H1 (cell line): ENCODE results near the gene ZPR1. TPM values are rescaled to one million over a fixed set of nuclear protein-coding genes. Genes with fewer than 3 reads are reported as not detected.

ENCODE experiments used
- BRCA1 ChIP-seq: IDR thresholded peaks from 2 replicates; pipeline ENCODE4 v1.6.1; 2012; ENCODE audit warnings: low read depth, low read length, improper control_type of control experiment
- CTBP2 ChIP-seq: IDR thresholded peaks from 2 replicates; pipeline ENCODE4 v1.7.0; 2011; ENCODE audit warnings: borderline replicate concordance, mild to moderate bottlenecking, moderate library complexity, mixed read lengths, low read length; ENCODE audit not compliant: insufficient read depth, insufficient read length
- CTCF ChIP-seq, 3 experiments: IDR thresholded peaks; 1 replicate in 2 of 3; 2 replicates in 1 of 3; pipeline versions ENCODE4 v1.5.1 to v1.6.1; 2011; ENCODE audit warnings: low read length in 3 of 3, mild to moderate bottlenecking in 3 of 3, inconsistent platforms in 2 of 3, low read depth in 1 of 3, moderate library complexity in 1 of 3; ENCODE audit not compliant: insufficient read depth in 1 of 3; ENCODE audit errors: control extremely low read depth in 1 of 3
- EZH2 ChIP-seq: fragments of 200-600 bp; sonication (generic); IDR thresholded peaks from 2 replicates; pipeline ENCODE4 v1.7.1; 2012; ENCODE audit warnings: low read depth, mild to moderate bottlenecking, moderate library complexity, low read length, inconsistent platforms; ENCODE audit not compliant: severe bottlenecking
- KDM1A ChIP-seq: fragments of 200-600, 300-600 bp; sonication (generic); IDR thresholded peaks from 2 replicates; pipeline ENCODE4 v1.7.1; 2016; ENCODE audit warnings: mild to moderate bottlenecking, low read length, borderline replicate concordance
- KDM4A ChIP-seq: IDR thresholded peaks from one replicate; pipeline ENCODE4 v1.7.1; 2012; ENCODE audit warnings: low read depth, mild to moderate bottlenecking, moderate library complexity, low read length, inconsistent platforms; ENCODE audit not compliant: severe bottlenecking
- MAFK ChIP-seq: IDR thresholded peaks from 2 replicates; pipeline ENCODE4 v1.6.1; 2012; ENCODE audit warnings: low read depth, mild to moderate bottlenecking, improper control_type of control experiment, low read length
- MAX ChIP-seq: IDR thresholded peaks from 2 replicates; pipeline ENCODE4 v1.6.1; 2012; ENCODE audit warnings: inconsistent platforms
- NRF1 ChIP-seq: IDR thresholded peaks from 2 replicates; pipeline ENCODE4 v1.6.1; 2011; ENCODE audit warnings: mild to moderate bottlenecking, low read depth, low read length, improper control_type of control experiment
- POLR2A ChIP-seq, 2 experiments: IDR thresholded peaks; 1 replicate in 1 of 2; 2 replicates in 1 of 2; pipeline ENCODE4 v1.6.1; 2011; ENCODE audit warnings: low read depth in 2 of 2, low read length in 2 of 2, mild to moderate bottlenecking in 2 of 2; ENCODE audit errors: control extremely low read depth in 1 of 2
- POU5F1 ChIP-seq: IDR thresholded peaks from 2 replicates; pipeline ENCODE4 v1.6.1; 2011; ENCODE audit warnings: low read depth, mild to moderate bottlenecking, low read length, moderate library complexity
- RNF2 ChIP-seq: fragments of 200-900, 300-1000 bp; sonication (generic); IDR thresholded peaks from 2 replicates; pipeline ENCODE4 v1.7.1; 2016; ENCODE audit warnings: borderline replicate concordance, low read depth, mild to moderate bottlenecking, antibody characterized with exemption, low read length; ENCODE audit not compliant: poor library complexity, severe bottlenecking; ENCODE audit errors: missing control alignments
- SIN3A ChIP-seq, 2 experiments: IDR thresholded peaks in 1 of 2; conservative IDR thresholded peaks in 1 of 2; 2 replicates each; pipeline ENCODE4 v1.6.1; 2011 to 2012; ENCODE audit warnings: low read length in 2 of 2, improper control_type of control experiment in 1 of 2, low read depth in 1 of 2, mild to moderate bottlenecking in 1 of 2
- SIX5 ChIP-seq: IDR thresholded peaks from 2 replicates; pipeline ENCODE4 v1.6.1; 2011; ENCODE audit warnings: mild to moderate bottlenecking, low read depth, low read length
- SP2 ChIP-seq: IDR thresholded peaks from 2 replicates; pipeline ENCODE4 v1.6.1; 2012; ENCODE audit warnings: mild to moderate bottlenecking, low read length, inconsistent platforms
- SUZ12 ChIP-seq: fragments of 200-600 bp; sonication (generic); IDR thresholded peaks from 2 replicates; pipeline ENCODE4 v1.6.1; 2012; ENCODE audit warnings: mild to moderate bottlenecking, inconsistent platforms, low read length, moderate library complexity, mixed read lengths
- TCF12 ChIP-seq: IDR thresholded peaks from 2 replicates; pipeline ENCODE4 v1.6.1; 2011; ENCODE audit warnings: low read depth, mild to moderate bottlenecking, low read length
- TEAD4 ChIP-seq: IDR thresholded peaks from 2 replicates; pipeline ENCODE4 v1.6.1; 2012; ENCODE audit warnings: low read depth, low read length, inconsistent platforms, mixed read lengths
- polyA plus RNA-seq, 7 experiments: library from polyadenylated mRNA; depleted of rRNA in 3 of 7; stranded (reverse) in 5 of 7; unstranded in 2 of 7; fragments of >200 nt in 5 of 7; fragments of 200-250 nt in 2 of 7; gene quantifications; 1 replicate in 5 of 7; 2 replicates in 1 of 7; 4 replicates in 1 of 7; pipeline versions ENCODE4 v1.2.1 to v1.2.3, GENCODE V29; 2011 to 2013; ENCODE audit warnings: missing spikeins in 2 of 7, mixed read lengths in 2 of 7
- total RNA-seq: library from RNA; stranded (reverse); fragmentation: NEBNext Ultra II Directional; extraction: Animal tissue kit (Norgen Biotek cat#: 25700); gene quantifications from 2 replicates; pipeline ENCODE4 v1.2.1, GENCODE V29; 2021
- TF ChIP-seq, protein P1 (sequence below): IDR thresholded peaks from 2 replicates; pipeline ENCODE4 v1.6.1; 2012; ENCODE audit warnings: low read length, inconsistent platforms

The ZPR1 gene
- total and polyA plus RNA-seq, 2 of the 8 experiments (the other 6 are each of a cell fraction or from before 2014, with no cell fraction given): 36.7 to 70.5 TPM

DNA sequence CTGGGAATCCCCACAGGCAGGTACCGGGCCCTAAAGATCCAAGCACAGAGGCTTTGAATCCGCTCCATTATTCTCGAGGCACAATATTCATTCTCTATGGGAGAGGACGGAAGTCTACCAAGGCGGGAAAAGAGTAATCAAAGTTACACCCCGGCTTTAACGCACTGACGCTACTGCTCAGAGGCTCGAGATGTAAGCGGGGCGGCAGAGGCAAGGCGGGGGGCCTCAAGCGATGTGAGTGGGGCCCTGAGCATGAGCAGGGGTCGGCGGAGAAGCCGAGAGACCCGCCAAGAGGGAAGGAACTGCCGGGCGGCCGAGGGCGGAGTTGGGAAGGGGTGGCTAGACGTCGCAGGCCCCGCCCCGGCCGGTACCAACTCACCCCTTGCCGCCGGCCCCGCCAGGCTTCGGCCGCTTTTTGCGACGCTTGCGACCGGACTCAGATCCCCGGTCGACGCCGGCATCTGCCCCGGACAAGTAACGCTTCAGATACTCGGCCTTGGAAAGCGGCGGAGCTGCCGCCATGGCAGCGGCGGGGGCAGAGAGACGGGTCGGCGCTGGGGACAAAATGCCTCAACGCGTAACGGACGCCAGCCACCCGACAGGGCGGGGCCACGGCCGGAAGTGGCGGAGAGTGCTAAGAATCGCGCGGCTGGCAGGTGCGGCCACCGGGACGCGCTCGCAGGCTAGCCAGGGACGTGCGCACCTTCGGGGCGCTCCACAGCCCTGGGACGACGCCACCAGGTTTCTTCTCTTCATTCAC is 15.2 kb downstream of the ZPR1 start, which contains the start of gene BUD13 (continued):
- TF ChIP-seq POU5F1: no peak
- TF ChIP-seq TEAD4: peak; percentile 43; the same call in 1 of the 2 replicates
- TF ChIP-seq EZH2: no peak
- no peak for TF ChIP-seq KDM1A
- TF ChIP-seq MAFK: no peak
- TF ChIP-seq KDM4A: peak; percentile 40
- no peak for TF ChIP-seq SIX5
- peak; percentile 20 to 96 for TF ChIP-seq POLR2A (IDR thresholded peaks at IDR 0.05; ENCODE audit: control extremely low read depth in 1 of 2, low read depth in 2 of 2, low read length in 2 of 2)
- 0 out of 2 replicates have a peak, but pooled peaks have one; percentile 63 for TF ChIP-seq TCF12
- TF ChIP-seq MAX: peak; percentile 69; the same call in 1 of the 2 replicates
- TF ChIP-seq BRCA1: no peak
- no peak for TF ChIP-seq SUZ12
- TF ChIP-seq CTBP2: no peak
- TF ChIP-seq NRF1: no peak
- TF ChIP-seq RNF2: no peak
- TF ChIP-seq, protein P1, sequence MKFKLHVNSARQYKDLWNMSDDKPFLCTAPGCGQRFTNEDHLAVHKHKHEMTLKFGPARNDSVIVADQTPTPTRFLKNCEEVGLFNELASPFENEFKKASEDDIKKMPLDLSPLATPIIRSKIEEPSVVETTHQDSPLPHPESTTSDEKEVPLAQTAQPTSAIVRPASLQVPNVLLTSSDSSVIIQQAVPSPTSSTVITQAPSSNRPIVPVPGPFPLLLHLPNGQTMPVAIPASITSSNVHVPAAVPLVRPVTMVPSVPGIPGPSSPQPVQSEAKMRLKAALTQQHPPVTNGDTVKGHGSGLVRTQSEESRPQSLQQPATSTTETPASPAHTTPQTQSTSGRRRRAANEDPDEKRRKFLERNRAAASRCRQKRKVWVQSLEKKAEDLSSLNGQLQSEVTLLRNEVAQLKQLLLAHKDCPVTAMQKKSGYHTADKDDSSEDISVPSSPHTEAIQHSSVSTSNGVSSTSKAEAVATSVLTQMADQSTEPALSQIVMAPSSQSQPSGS: no peak
- TF ChIP-seq CTCF (IDR thresholded peaks at IDR 0.05; ENCODE audit: control extremely low read depth in 1 of 3, insufficient read depth in 1 of 3, low read depth in 1 of 3, low read length in 3 of 3): no peak
- peak; percentile 71 to 88; a peak in 2 of 4 replicates for TF ChIP-seq SIN3A (conservative IDR thresholded peaks at IDR 0.05 in 1 of 2, IDR thresholded peaks at IDR 0.05 in 1 of 2; ENCODE audit: low read depth in 1 of 2, low read length in 2 of 2)
- TF ChIP-seq SP2: no peak
